ENCODE data around the gene ARHGEF39. TPM values are rescaled to one million over a fixed set of nuclear protein-coding genes. Genes with fewer than 3 reads are reported as not detected.
"Not testable (repeated sequence)": the region's sequence is repeated elsewhere in the genome, so short reads cannot be mapped to it uniquely, and the experiment has no call there.

The ARHGEF39 gene
- total RNA-seq, 1 donor from 2014 or later = under 0.01 TPM

DNA sequence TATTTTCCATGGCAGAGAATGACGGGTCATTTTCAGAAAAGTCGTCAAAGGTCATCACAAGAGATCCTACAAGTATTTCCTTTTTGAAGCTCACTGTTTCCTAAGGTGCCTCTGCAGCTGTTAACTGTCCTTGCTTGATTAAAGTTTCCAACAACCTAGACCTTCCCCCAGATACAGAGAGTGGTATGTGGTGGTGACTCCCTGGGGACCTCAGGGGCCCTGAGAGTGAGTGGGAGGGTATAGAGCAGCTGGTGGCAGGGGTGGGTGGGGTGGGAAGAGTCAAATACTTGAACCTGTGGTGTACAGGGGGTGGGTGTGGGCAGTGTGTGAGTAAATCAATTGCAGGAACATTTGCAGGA lies 45.2 kb downstream of the ARHGEF39 start:
- DNase-seq (ENCODE audit: low read depth in 2 of 2) = peak in 1 of 2 donors; percentile 34

DNA sequence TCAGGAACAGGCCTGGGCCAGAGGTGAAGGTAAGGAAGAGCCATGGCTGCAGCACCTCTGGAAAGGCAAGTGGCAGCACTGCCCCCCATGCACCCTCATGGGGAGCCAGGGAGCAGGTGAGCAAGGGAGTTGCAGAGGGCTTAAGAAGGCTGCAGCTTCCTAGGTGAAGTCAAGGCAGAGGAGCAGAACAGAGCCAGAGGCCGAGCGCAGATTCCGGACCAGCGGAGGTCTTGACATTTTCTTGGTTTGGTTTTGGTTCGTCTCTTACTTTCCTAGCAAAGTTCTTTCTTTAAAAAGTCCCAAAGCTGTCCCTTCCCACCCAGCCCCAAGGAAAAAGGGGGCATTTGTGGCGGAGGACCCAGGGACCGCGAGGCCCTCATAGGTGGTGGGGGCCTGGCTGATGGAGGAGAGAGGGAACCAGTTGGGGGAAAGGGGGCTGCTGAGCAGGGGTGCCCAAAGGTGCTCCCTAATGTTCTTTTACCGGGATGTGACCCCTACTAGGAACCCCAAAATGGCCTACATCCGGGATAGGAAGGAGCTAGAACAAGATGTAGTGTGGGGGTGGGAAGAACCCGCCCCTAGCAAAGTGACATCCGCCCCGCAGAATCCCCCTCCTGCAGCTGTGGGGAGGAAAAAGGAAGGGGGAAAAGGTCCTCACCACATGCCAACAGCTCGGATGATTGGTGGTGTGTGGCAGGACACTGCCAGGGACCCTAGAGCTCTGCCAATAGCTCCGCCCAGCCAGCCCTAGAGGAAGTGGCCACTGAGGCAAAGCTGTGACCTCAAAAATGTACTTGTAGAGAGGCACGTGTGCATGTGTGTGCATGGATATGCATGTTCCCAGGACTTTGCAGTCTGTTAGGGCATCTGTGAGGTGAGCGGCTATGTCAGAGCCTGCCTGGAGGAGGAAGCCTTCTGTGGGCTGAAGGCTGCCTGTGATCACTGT lies 45.9 kb downstream of the ARHGEF39 start:
- DNase-seq (ENCODE audit: low read depth in 2 of 2) = no peak

DNA sequence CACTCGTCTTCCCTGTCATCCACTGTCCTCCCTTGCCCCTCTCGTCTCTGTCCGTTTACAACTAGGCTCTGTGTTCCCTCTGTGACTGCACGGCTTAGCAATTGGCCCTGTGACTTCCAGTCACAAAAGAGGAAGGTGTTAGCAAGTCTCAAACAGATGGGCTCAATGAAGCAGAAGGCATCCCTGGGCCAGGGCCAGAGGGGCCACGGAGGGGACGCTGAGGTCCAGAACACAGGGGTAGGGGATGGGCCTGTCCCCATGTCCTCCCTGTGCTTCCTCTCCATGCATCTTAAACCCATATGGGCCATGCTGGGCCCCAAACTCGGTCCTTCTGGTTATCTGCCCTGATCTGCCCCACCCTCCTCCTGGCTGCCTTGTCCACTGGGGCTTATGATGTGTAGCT lies 46.7 kb downstream of the ARHGEF39 start, which contains the start of gene CD72:
TSS of gene CD72 (minus strand) at position 89 of the 403 bp plus-strand sequence. CDS start 110 bp downstream, outside the sequence.
- no peak for DNase-seq (ENCODE audit: low read depth in 2 of 2)

DNA sequence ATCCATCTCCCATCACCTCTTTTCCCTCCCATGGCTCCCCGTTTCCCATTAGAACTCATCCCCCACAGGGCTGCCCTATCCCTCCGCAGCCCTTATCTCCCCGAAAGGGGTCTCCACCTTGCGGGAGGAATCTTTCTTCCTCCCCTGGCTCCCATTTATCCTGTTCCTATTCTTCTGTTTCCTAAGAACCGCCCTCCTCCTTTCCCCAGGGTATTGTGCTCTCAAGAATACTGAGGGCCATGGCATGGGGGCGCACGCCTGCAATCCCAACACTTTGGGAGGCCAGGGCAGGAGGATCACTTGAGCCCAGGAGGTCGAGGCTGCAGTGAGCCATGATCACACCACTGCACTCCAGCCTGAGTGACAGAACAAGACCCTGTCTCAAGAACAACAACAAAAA lies 47.4 kb downstream of the ARHGEF39 start:
- DNase-seq (ENCODE audit: low read depth in 2 of 2) = no peak

DNA sequence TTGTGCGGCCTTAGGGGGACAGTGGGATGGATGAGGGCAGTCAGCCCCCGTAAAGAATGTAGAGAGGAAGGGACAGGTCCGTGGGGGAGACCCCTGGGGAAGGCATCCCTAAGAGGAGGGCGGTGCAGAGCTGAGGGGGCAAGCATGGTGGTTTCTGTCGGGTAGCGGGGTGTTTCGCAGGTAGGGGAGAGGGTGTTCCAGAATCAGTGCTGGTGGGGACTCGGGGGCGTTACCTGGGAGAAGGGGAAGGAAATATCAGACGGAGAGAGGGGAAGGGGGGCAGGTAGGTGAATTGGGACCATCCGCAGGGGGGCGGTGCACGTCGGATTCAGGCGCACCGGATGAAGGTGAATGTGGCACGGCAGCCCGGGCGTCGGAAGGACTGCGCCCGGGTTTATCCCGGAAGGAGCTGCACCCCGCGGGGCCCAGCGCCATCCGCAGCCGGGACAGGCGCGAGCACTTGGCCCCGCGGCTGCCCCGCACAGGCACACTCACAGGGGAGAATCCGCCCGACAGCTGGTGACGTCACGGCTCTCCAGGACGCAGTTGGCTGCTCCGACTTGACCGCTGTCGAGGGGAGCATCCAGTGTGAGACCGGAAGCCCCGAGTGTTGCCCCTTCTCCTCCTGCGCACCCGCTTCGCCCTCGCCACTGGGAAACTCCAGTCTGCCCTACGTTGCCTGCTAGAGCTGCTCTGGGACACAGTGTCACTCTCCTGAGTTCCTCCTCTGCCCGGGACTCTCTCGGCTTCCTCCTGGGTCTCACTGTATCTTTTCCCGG lies 48.1 kb downstream of the ARHGEF39 start:
- DNase-seq (ENCODE audit: low read depth in 2 of 2) = peak; percentile 38 to 55

DNA sequence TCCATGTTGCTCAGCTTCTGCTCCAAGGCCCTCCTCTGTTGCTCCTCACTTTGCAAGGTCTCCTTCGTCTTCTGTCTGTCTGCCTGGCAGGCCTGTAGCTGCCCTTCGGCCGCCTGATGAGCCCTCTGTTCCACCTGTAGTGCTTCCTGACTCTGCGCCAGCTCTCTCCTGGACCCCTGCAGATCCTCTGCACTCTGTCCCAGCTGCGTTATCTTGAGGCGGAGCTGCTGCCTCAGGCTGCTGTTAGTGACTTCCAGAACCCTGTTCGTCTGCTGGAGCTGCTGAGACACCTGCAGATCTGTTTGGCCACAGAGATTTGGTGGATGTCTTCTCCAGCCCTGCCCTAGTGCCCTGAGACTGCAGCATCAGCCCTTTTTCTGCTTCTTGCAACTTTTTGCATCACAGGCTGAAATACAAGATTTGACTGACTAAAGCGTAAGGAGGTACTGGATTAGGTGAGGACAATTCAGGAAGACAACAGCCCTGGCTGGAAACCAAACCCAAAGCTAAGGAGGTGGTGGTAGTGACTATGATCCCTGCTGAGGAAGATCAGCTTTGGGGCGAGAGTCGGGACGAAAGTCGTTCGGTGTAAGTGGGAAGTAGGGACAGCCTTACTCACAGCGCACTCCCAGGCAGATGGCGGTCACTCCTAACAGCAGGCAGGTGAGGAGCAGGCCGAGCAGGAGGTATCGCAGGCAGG lies 48.9 kb downstream of the ARHGEF39 start:
- DNase-seq (ENCODE audit: low read depth in 2 of 2) = no peak

DNA sequence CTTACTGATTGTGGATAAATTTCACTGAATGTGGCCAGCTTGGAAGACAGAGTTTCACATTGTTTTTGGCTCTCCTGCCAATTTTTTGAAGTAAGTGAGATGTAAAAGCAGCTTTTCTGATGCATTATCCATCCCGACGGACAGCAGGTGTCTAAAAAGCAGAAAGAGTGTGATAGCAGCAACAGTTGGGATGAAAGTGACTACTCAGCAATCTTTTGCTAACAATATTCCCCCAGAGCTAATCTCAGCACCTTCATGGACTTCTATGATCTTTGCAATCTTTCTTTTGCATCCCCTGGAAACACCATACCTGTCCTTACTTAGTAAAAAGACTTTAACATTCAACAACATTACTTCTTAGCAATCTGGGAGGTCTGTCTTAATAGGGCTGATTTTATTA lies 52.2 kb downstream of the ARHGEF39 start:
- no peak for DNase-seq (ENCODE audit: low read depth in 2 of 2)

DNA sequence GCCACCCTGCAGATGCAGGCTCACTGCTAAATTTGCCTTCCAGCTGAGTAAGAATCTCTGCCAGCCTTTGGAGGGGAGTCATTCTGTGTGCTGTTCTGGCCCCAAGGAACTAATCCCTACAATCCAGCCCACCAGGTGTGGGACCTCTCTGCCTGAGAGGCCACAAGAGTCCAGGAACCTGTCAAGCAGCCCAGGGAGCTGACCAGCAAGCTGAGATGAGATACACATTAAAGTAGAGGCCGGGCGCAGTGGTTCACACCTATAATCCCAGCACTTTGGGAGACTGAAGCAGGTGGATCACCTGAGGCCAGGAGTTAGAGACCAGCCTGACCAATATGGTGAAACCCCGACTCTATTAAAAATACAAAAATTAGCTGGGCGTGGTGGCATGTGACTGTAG lies 52.9 kb downstream of the ARHGEF39 start:
- not testable (repeated sequence) for DNase-seq (ENCODE audit: low read depth in 2 of 2)

DNA sequence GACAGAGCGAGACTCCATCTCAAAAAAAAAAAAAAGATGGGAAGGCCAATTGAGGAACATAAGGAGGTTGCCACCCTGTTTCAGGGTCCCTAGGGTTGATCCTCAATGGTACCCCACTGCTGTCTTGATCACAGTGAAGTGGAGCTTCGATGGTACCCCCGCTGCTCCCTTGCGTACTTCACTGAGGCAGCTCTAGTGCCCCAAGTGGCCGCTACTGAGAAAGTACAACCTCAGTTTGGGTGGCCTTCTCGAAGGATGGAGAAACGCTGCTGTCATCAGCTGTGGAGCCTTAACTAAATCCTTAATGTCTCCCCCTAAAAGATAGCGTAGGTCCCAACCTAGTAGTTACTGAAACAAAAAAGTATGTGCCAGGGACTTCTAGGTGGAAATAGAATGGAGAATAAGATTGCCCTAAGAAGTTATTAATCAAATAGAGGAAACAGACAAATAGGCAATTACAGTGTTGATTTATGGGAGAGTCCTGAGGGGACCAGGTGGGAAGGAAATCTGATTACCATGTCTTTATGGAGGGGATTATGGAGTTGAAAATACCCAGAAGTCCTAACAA lies 53.7 kb downstream of the ARHGEF39 start:
- DNase-seq (ENCODE audit: low read depth in 2 of 2) = peak; percentile 40 to 51

DNA sequence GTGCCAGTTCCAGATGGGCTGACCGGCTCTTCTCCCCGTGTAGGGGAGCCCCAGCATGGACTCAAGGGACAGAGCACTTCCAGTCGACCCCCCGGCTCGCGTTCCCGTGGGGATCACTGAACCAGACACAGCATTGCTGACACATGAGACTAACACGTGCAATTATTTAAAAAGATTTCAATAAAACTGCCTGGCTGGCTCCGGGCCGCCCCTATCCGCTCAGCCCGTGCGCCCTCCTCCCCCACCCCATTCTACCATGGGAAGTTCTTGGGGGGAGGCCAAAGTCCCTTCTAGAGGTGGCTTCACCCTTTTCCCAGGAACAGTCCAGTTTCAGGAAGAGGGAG lies 55.2 kb downstream of the ARHGEF39 start:
- no peak for DNase-seq (ENCODE audit: low read depth in 2 of 2)

Other genes starting within 250 kb of the ARHGEF39 start
- 7.8 and 10.9 TPM in 2 replicates for gene RUSC2, start 175.1 kb downstream of the ARHGEF39 start, total RNA-seq
- gene TESK1, start 59.9 kb downstream of the ARHGEF39 start, total RNA-seq = 2.8 and 6.3 TPM in 2 replicates
- gene CD72, start 46.8 kb downstream of the ARHGEF39 start, total RNA-seq = under 0.01 TPM in 1 of 2 replicates, not detected in the other
- not detected in 2 replicates for gene SIT1, start 14.3 kb downstream of the ARHGEF39 start, total RNA-seq
- gene RMRP, start 7.2 kb downstream of the ARHGEF39 start, total RNA-seq = 215,777 and 328,792 TPM in 2 replicates
- gene CCDC107, start 6.9 kb downstream of the ARHGEF39 start, total RNA-seq = 10.9 and 16.9 TPM in 2 replicates
- gene CA9, start 8.7 kb upstream of the ARHGEF39 start, total RNA-seq = 0.22 TPM in 1 of 2 replicates, not detected in the other
- 7.3 and 9.8 TPM in 2 replicates for gene TPM2, start 24.7 kb upstream of the ARHGEF39 start, total RNA-seq
- 165 and 180 TPM in 2 replicates for gene TLN1, start 67.0 kb upstream of the ARHGEF39 start, total RNA-seq
- 34.4 and 36.7 TPM in 2 replicates for gene CREB3, start 67.5 kb upstream of the ARHGEF39 start, total RNA-seq
- 42.5 and 54.0 TPM in 2 replicates for gene GBA2, start 84.0 kb upstream of the ARHGEF39 start, total RNA-seq
- 8.1 and 10.1 TPM in 2 replicates for gene RGP1, start 84.1 kb upstream of the ARHGEF39 start, total RNA-seq
- 60.9 and 61.5 TPM in 2 replicates for gene MSMP, start 89.1 kb upstream of the ARHGEF39 start, total RNA-seq
- 0.20 and 2.0 TPM in 2 replicates for gene NPR2, start 126.4 kb upstream of the ARHGEF39 start, total RNA-seq
- not detected in 2 replicates for gene SPAG8, start 147.1 kb upstream of the ARHGEF39 start, total RNA-seq
- 2.6 and 10.7 TPM in 2 replicates for gene HINT2, start 149.8 kb upstream of the ARHGEF39 start, total RNA-seq
- gene FAM221B, start 163.5 kb upstream of the ARHGEF39 start, total RNA-seq = not detected in 2 replicates
- gene TMEM8B, start 164.0 kb upstream of the ARHGEF39 start, total RNA-seq = under 0.01 and 0.22 TPM in 2 replicates
- gene OR13J1, start 205.2 kb upstream of the ARHGEF39 start, total RNA-seq = not detected in 2 replicates
- gene HRCT1, start 241.0 kb upstream of the ARHGEF39 start, total RNA-seq = 1.8 and 4.1 TPM in 2 replicates
- gene SPAAR, start 244.3 kb upstream of the ARHGEF39 start, total RNA-seq = 1.8 and 3.5 TPM in 2 replicates

Measured in lung microvascular endothelial cell (primary cell).